GM04504 (cell line): Measurements from ENCODE around the gene TRIM56.
"Not testable (repeated sequence)": the region's sequence is repeated elsewhere in the genome, so short reads cannot be mapped to it uniquely, and the experiment has no call there.

ENCODE experiments used
- DNase-seq: peaks from one replicate; pipeline ENCODE4 v3.0.0-alpha.2; 2012; ENCODE audit warnings: low read depth

TRIM56 gene

GRCh38 chr7:101092266-101092905 lies 7.1 kb downstream of the TRIM56 start:
- not testable (repeated sequence) for DNase-seq

DNA sequence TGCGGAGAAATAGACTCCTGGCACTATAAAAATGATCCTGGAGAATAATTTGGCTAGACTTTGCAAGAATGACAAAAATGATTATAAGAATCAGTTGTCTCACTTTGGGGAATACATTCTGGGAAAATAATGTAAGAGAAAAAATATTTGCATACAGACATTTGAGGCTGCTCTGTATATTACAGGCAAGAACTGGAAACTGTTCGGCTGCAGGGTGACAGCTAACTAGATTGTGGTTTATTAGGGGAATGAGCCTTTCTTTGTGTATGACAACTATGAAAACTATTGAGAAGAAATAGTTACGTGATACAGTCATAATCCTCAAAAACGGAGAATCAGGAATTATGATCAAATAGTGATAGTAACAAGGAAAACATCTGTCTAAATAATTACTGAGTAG lies 8.6 kb downstream of the TRIM56 start:
- DNase-seq: peak; percentile 63

DNA sequence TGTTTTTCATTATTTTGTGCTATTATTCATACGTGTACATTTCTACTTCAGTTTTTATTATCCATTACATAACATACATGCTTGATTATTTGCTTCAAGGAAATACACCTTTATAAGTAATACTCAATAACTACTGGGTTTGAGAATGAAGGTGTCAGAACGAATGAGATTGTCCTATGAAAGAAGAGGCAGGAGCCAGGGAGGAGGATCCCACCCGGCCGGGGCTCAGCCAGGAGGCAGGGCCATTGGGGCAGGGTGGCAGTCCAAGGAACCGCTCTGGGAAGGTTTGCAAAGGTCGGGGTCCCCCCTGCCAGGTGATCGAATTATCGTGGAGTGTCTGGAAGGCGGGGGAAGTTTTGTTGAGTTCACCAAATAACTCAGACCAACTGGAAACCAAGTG lies 9.1 kb downstream of the TRIM56 start:
- no peak for DNase-seq

- no peak for DNase-seq
Observed at GRCh38 chr7:101094791-101095375, 9.6 kb downstream of the TRIM56 start.

DNA sequence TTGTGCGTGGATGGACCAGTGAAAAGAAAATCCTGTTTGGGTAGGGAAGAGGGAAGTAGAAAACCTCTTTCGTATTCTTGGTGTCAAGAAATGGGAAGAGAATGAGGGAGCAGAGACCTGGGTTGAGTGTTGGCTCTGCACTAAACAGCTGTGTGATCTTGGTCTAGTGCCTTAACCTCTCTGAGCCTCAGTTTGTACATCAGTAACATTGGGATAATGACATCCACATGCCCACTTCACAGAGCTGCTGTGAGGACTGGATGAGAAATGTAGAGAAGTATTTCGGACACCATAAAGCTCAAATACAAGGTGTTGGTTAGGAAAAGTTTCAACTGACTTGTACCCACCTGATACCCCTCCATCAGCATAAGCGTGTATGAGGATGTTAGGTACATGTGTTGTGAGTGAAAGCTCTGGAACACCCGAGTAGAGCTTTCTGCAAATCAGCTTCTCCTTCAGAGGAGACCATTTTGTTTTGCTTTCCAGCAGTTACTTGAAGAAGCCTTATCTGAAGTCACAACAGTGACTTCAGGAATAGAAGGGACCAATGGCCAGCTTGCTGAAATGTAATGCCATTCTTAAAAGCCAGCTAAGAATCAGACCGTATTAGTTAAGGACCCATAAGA lies 11.2 kb downstream of the TRIM56 start:
- DNase-seq: no peak

DNA sequence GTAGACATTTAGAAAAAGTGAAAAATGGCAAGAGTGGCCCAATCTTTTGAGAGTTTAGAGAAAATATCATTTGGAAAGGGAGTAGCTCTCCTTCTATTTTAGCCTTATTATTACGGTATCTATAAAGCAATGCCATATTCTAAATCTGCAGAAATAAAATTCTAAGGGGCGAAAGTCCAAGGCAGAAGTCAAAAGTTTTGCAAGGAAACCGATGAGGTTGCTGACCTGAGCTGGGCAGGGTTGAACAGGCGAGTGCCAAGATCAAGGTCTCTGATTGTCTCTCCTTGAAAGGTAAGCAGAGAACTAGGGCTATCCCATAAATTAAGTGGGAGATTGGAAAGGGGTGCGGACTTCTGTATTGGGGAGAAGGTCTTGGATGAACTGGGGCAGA lies 11.7 kb downstream of the TRIM56 start:
- DNase-seq: no peak

DNA sequence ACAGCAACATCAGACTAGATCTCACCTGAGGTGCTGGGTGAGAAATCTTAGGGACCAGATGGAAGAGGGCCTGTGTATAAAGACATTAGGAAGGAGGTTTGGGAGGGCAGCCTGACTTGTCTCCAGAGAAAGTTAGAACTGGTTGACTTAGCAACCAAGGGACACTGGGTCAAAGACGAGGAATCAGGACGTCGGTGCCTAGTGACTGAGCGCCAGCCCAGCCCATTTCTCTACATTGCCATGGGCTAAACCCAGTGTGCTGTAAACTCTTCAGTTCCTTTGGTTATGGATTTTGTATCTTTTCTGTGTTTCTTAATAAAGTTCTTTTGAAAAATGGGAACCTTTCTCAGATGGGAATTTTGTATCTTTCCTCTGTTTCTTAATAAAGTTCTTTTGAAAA lies 12.3 kb downstream of the TRIM56 start:
- DNase-seq: no peak

DNA sequence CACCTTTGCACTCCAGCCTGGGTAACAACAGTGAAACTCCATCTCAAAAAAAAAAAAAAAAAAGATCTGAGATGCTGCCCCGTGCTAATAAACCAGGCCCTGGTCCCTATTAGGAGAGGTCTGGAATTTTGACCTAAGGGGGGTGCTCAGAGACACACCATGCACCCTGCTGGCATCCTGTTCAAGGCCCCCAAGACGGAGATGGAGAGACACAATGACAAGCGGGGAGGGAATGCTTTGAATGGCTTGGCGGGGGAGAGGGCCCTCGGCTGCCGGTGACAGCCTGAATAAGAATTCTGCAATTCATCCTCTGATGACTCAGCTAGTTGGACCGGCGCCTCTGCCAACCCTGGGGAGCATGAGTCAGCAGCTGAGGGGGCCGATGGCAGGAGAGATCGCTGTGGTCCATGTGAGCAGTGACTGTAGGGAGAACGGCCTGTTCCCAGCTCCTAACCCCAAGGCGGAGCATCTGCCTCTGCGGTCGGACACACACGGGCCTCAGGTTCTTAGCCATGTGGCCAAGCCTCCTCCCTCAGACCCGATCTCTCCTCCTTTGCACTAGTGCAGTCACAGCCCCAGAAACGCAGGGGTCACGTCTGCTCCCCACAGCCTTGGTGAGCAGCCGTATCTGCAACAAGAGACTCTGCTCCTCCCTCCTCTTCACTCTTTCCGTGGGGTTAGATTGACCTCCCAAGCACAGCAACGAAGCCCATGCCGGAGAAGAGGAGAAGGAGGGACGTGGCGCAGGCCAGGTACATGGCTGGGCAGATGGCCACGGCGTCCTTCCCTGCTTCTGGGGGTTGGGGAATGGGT lies 14.9 kb downstream of the TRIM56 start:
- DNase-seq: peak; percentile 98

DNA sequence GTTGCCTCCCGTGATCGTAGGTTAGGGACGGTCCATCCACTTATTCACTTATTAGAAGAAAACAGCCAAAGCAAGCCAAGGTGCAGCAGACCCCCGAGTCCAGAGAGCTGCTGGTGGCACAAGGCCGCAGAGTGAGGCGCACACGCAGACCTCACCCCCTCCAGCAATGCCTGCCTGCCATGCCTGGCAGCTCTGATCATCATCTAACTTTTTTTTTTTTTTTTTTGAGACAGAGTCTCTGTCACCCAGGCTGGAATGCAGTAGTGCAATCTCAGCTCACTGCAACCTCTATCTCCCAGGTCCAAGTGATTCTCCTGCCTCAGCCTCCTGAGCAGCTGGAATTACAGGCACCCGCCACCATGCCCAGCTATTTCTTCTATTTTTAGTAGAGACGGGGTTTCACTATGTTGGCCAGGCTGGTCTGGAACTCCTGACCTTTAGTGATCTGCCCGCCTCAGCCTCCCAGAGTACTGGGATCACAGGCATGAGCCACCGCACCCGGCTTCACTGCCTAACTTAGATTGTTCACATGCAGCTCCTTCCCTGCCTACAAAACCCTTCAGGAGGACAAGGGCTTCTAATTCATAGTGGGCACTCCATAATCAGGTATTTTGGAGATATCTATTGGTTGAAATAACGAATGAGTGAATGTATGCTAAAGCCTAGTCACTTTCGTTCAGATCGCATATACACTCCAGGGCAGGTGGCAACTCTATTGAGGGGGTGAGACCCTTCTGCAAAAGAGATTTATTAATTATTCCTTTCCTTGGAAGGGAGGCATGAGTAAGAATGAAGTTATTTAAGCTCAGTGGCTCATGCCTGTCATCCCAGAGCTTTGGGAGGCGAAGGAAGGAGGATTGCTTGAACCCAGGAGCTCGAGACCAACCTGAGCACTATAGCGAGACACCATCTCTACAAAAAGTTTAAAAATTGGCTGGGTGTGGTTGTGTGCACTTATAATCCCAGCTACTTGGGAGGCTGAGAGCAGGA lies 15.9 kb downstream of the TRIM56 start:
- DNase-seq: no peak

DNA sequence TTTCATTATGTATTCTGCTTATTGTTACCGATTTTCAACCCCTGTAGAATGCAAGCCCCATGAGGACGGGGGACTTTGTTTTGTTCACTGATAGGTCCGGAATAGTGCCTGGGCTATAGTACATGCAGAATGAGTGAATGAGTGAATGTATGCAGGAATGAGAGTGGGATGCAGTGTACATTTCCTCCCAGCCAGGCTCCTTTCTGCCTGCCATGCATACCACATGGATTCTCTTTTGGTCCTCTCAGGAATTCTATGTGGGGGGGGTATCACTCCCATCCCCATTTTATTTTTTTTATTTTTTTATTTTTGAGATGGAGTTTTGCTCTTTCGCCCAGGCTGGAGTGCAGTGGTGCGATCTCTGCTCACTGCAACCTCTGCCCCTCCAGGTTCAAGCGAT lies 16.7 kb downstream of the TRIM56 start:
- DNase-seq: no peak

DNA sequence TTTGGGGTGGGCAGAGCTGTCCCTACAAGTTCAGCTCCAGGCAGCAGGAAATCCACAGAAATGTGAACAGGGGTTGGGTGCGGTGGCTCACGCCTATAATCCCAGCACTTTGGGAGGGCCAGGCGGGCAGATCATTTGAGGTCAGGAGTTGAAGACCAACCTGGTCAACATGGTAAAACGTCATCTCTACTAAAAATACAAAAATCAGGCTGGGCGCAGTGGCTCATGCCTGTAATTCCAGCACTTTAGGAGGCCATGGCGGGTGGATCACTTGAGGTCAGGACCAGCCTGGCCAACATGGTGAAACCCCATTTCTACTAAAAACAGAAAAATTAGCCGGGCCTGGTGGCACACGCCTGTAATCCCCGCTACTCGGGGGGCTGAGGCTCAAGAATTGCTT lies 18.4 kb downstream of the TRIM56 start:
- not testable (repeated sequence) for DNase-seq

DNA sequence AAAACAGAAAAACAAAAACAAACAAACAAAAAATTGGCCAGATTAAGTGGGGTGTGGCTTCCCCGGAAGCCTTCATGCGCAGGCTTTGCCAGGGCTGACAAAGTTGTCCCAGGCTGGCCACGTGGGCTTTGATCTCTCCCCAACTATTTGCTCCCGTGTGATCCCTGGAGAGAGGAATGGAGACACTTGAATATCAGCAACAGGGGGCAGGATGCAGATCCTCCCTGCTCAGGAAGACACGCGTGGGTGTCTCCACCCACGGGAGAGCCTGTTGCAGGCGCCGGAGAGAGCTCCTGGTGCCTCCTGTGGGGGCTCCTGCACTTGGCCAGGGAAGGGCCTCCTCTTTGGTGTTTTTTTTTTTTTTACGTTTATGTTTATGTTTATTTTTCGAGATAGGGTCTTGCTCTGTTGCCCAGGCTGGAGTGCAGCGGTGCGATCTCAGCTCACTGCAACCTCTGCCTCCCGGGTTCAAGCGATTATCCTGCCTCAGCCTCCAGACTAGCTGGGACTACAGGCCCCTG lies 19.0 kb downstream of the TRIM56 start:
- no peak for DNase-seq

DNA sequence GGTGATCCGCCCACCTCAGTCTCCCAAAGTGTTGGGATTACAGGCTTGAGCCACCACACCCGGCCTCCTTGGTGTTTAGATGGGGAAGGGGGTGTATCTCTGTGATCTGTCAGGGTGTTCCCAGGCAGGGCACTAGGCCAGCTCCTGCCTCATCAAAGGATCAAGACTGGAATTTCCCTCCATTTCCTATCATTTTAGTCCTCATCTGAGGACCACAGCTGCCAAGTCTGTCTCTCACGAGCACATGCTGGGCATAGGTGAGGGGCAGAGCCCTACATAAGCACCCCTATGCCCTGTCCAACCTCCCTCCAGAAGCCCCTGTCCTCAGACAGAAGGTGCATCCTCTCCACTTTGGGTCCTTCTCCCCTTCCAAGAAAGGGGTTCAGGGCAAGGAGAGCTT lies 19.5 kb downstream of the TRIM56 start:
- no peak for DNase-seq

- not testable (repeated sequence) for DNase-seq
Observed at GRCh38 chr7:101105248-101105647, 20.0 kb downstream of the TRIM56 start.

GRCh38 chr7:101106386-101106785 lies 21.1 kb downstream of the TRIM56 start:
- no peak for DNase-seq

- DNase-seq: no peak
Observed at GRCh38 chr7:101108330-101108857, 23.1 kb downstream of the TRIM56 start.

GRCh38 chr7:101108961-101109360 lies 23.7 kb downstream of the TRIM56 start:
- no peak for DNase-seq

- no peak for DNase-seq
Observed at GRCh38 chr7:101109368-101109767, 24.1 kb downstream of the TRIM56 start.

DNA sequence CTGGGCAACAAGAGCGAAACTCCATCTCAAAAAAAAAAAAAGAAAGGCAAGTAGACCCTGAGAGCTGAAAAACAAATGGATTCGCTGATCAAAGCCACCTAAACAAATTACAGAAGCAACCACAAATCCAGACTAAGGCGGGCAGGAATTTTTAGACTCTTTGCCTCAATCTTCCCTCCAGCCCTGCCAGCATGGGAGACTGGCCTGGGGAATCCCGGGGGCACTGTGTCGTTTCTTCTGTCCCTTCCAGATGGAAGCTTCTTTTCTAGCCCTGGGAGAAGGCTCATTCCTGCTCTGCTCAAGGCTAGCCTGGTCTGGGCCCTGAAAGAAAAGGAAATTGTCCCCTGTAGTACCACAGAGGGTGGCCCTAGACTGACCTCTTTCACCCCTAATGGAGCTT lies 26.0 kb downstream of the TRIM56 start:
- DNase-seq: no peak

DNA sequence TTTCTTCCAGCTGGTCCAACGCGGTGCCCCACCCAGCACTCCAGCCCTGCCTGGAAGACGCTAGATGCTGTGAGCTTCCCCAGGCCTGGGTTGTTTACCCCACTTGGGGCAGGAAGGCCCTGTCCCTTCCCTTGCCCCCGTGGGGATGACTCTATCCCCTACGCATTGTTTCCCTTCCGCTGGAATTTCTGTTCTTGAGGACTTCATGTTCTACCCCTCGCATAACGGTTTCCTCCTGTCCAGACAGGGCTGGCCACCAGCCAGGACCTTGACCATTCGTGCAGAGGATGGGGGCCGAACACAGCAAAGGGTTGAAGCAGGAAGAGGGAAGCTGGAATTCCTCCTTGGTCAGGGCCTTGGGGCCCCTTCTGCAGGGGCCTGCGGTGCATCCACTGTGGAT lies 27.0 kb downstream of the TRIM56 start:
- DNase-seq: no peak

DNA sequence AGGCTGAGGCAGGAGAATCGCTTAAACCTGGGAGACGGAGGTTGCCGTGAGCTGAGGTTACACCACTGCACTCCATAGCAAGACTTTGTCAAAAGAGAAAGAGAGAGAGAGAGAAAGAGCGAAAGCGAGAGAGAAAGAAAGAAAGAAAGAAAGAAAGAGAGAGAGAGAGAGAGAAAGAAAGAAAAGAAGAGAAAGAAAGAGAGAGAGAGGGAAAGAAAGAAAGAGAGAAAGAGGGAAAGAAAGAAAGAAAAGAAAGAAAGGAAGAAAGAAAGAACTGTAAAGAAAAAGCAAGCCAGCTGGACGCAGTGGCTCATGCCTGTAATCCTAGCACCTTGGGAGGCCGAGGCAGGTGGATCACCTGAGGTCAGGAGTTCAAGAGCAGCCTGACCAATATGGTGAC lies 27.9 kb downstream of the TRIM56 start:
- not testable (repeated sequence) for DNase-seq
